GM12878 (cell line): ENCODE results near the gene ACSF3. TPM values are rescaled to one million over a fixed set of nuclear protein-coding genes. Genes with fewer than 3 reads are reported as not detected.

Source experiments
- ATAC-seq: fragments of 200-7000 bp; cut with Tn5 transposase; 3 replicates; pipeline ENCODE4 v1.9.1; 2020; ENCODE audit warnings: mild to moderate bottlenecking, moderate library complexity
- BruUV-seq: library from RNA; stranded (reverse); fragments of 400-500 nt; replicated peaks from 2 replicates; lab custom pipeline; 2021; lab: Mats Ljungman, UMichigan
- CTCF ChIA-PET: fragments of 300-600 bp; sonication (Branson Sonifier 250); formaldehyde crosslinking; extraction: SDS; loops from one replicate; lab custom pipeline; 2021; ENCODE audit warnings: inconsistent platforms; lab: Yijun Ruan, JAX
- POLR2A ChIA-PET: fragments of 350-600 bp; formaldehyde crosslinking; extraction: SDS; loops from one replicate; lab custom pipeline; 2021; ENCODE audit warnings: inconsistent platforms; lab: Charles Lee
- RAD21 ChIA-PET: fragments of 300-600 bp; sonication (Branson Sonifier 250); formaldehyde crosslinking; loops from one replicate; lab custom pipeline; 2023; ENCODE audit warnings: antibody characterized with exemption; ENCODE audit not compliant: unreplicated experiment; lab: Charles Lee
- SMC1A ChIA-PET: fragments of 300-600 bp; sonication (Branson Sonifier 250); formaldehyde crosslinking; loops from one replicate; lab custom pipeline; 2023; ENCODE audit not compliant: unreplicated experiment, uncharacterized antibody; lab: Charles Lee
- DNase-seq: peaks from one replicate; pipeline ENCODE4 v3.0.0-alpha.2; 2011; ENCODE audit warnings: low read depth, low spot score
- FAIRE-seq: peaks from 3 replicates; lab custom pipeline; 2011; peaks lifted over from hg19 to GRCh38; lab: Jason Lieb, UNC
- H2AFZ ChIP-seq: 2 replicates; pipeline ENCODE4 v1.6.0; 2011; ENCODE audit warnings: low read depth, low read length, control low read depth; ENCODE audit not compliant: control insufficient read depth
- H3K27ac ChIP-seq: 2 replicates; pipeline ENCODE4 v1.5.1; 2011; ENCODE audit warnings: control low read depth; ENCODE audit not compliant: control insufficient read depth, insufficient read depth
- H3K27me3 ChIP-seq, 2 experiments: replicated peaks in 1 of 2; 2 replicates each; pipeline versions ENCODE4 v1.6.0 to v1.6.1; 2011; ENCODE audit warnings: low read length in 1 of 2; ENCODE audit not compliant: control insufficient read depth in 2 of 2, insufficient read depth in 2 of 2
- H3K36me3 ChIP-seq, 2 experiments: 2 replicates each; pipeline ENCODE4 v1.5.1; 2011; ENCODE audit warnings: low read length in 1 of 2; ENCODE audit not compliant: control insufficient read depth in 2 of 2, insufficient read depth in 2 of 2
- H3K4me1 ChIP-seq: 2 replicates; pipeline ENCODE4 v1.6.1; 2011; ENCODE audit warnings: mild to moderate bottlenecking, low read length, moderate library complexity, mixed read lengths; ENCODE audit not compliant: control insufficient read depth, insufficient read depth
- H3K4me2 ChIP-seq: 2 replicates; pipeline ENCODE4 v1.6.0; 2011; ENCODE audit warnings: control low read depth; ENCODE audit not compliant: control insufficient read depth, insufficient read depth
- H3K4me3 ChIP-seq: fragments of 200-600 bp; sonication (generic); 2 replicates; pipeline ENCODE4 v1.5.1; 2016
- H3K79me2 ChIP-seq: 2 replicates; pipeline ENCODE4 v1.6.0; 2011; ENCODE audit warnings: low read length; ENCODE audit not compliant: control insufficient read depth, insufficient read depth
- H3K9ac ChIP-seq: 2 replicates; pipeline ENCODE4 v1.8.0; 2011; ENCODE audit warnings: low read length, control low read depth, mixed read lengths; ENCODE audit not compliant: control insufficient read depth, insufficient read depth
- H3K9me3 ChIP-seq: replicated peaks from 3 replicates; pipeline ENCODE4 v1.5.1; 2011; ENCODE audit warnings: mild to moderate bottlenecking, low read length; ENCODE audit not compliant: control insufficient read depth, insufficient read depth
- H4K20me1 ChIP-seq: 2 replicates; pipeline ENCODE4 v1.6.0; 2011; ENCODE audit not compliant: control insufficient read depth, insufficient read depth
- BHLHE40 ChIP-seq, 2 experiments: fragments of 450-650 bp in 1 of 2; IDR thresholded peaks; 2 replicates each; pipeline ENCODE4 v1.6.1; 2011 to 2017; ENCODE audit warnings: low read depth in 2 of 2, borderline replicate concordance in 1 of 2, improper control_type of control experiment in 1 of 2, low read length in 1 of 2, mild to moderate bottlenecking in 1 of 2
- CHD2 ChIP-seq: IDR thresholded peaks from 2 replicates; pipeline ENCODE4 v1.6.1; 2011; ENCODE audit warnings: low read depth, low read length, improper control_type of control experiment, borderline replicate concordance
- EGR1 ChIP-seq, 2 experiments: IDR thresholded peaks; 1 replicate in 1 of 2; 2 replicates in 1 of 2; pipeline ENCODE4 v1.6.1; 2011 to 2012; ENCODE audit warnings: low read depth in 2 of 2, low read length in 2 of 2, borderline replicate concordance in 1 of 2, mild to moderate bottlenecking in 1 of 2, moderate library complexity in 1 of 2
- FOXK2 ChIP-seq: fragments of 450-650 bp; IDR thresholded peaks from 2 replicates; pipeline ENCODE4 v1.6.1; 2017; ENCODE audit warnings: mild to moderate bottlenecking, moderate library complexity
- IKZF1 ChIP-seq: fragments of 450-650 bp; conservative IDR thresholded peaks from 2 replicates; pipeline ENCODE4 v1.6.1; 2017; ENCODE audit warnings: antibody characterized with exemption, mild to moderate bottlenecking
- PAX5 ChIP-seq: IDR thresholded peaks from 2 replicates; pipeline ENCODE4 v1.6.1; 2011; ENCODE audit warnings: low read depth, low read length, borderline replicate concordance
- POLR2A ChIP-seq: IDR thresholded peaks from 2 replicates; pipeline ENCODE4 v1.6.1; 2011; ENCODE audit warnings: low read depth, mild to moderate bottlenecking, low read length
- RB1 ChIP-seq: fragments of 450-650 bp; formaldehyde crosslinking; IDR thresholded peaks from 2 replicates; pipeline ENCODE4 v1.6.1; 2017; ENCODE audit warnings: mild to moderate bottlenecking, borderline replicate concordance
- RUNX3 ChIP-seq: IDR thresholded peaks from 2 replicates; pipeline ENCODE4 v1.6.1; 2012; ENCODE audit warnings: low read length, inconsistent platforms
- TARDBP ChIP-seq: IDR thresholded peaks from 2 replicates; pipeline ENCODE4 v1.6.1; 2016; ENCODE audit warnings: borderline replicate concordance
- YY1 ChIP-seq: IDR thresholded peaks from 2 replicates; pipeline ENCODE4 v1.6.1; 2011; ENCODE audit warnings: low read depth, mild to moderate bottlenecking, low read length
- ZNF592 ChIP-seq: fragments of 450-650 bp; IDR thresholded peaks from 2 replicates; pipeline ENCODE4 v1.6.1; 2017; ENCODE audit warnings: mild to moderate bottlenecking, moderate library complexity
- WGBS: methylation state at CpG from one replicate; pipeline ENCODE4 v1.1.6; 2016; ENCODE audit warnings: low lambda C conversion rate; ENCODE audit not compliant: insufficient replicate concordance, insufficient coverage; ENCODE audit errors: missing lambda C conversion rate; 5-methylcytosine and 5-hydroxymethylcytosine counted together
- in situ Hi-C: fragments of 300-500 bp; cut with MboI; formaldehyde crosslinking; loops from 9 replicates; pipeline ENCODE4 v1.14.3; 2018; ENCODE audit warnings: mixed read lengths
- intact Hi-C: fragments of 100-400 bp; cut with micrococcal nuclease; formaldehyde crosslinking; loops from one replicate; pipeline ENCODE4 v1.14.2; 2022; ENCODE audit not compliant: unreplicated experiment
- polyA plus RNA-seq, 11 experiments: library from polyadenylated mRNA; depleted of rRNA in 4 of 11; unstranded in 6 of 11; stranded (reverse) in 5 of 11; fragments of >200 nt; fragmentation: Nextera tagmentation in 4 of 11; fragmentation: Illumina TruSeq in 1 of 11; extraction: Ambion mirVana in 4 of 11; extraction: Trizol in 1 of 11; gene quantifications; 1 replicate in 1 of 11; 2 replicates in 10 of 11; pipeline versions ENCODE4 v1.2.1 to v1.2.3, GENCODE V29; 2011 to 2016; ENCODE audit warnings: inconsistent platforms in 2 of 11, missing spikeins in 2 of 11, low read depth in 1 of 11
- total RNA-seq, 4 experiments: library from RNA; depleted of rRNA in 3 of 4; stranded (reverse); fragments of >200 nt in 3 of 4; fragmentation: Illumina TruSeq in 1 of 4; extraction: Trizol in 1 of 4; gene quantifications; 2 replicates each; pipeline versions ENCODE4 v1.2.1 to v1.2.3, GENCODE V29; 2013 to 2021

Gene ACSF3
- total and polyA plus RNA-seq, 10 of the 15 experiments (the other 5 are each of a cell fraction or from before 2014, with no cell fraction given) = 1.0 to 44.4 (median 25.8) TPM

GRCh38 chr16:89113152-89113547 lies 19.5 kb downstream of the ACSF3 start:
- 74% methylated on average over 12 of the region's 12 CpGs for WGBS
- Histone ChIP-seq H3K4me1 (peaks cover 32% of the 10 kb centered on the region), H3K4me2 (peak overlapping the region; percentile 98), H3K9me3 (no peaks in the 10 kb centered on the region), H3K36me3 (peaks cover 14 to 18% of the 10 kb centered on the region in 2 experiments; a peak in 3 of 4 replicates), H3K27ac (peak overlapping the region; percentile 76), H3K79me2 (no peaks in the 10 kb centered on the region; the same call in 1 of the 2 replicates), H4K20me1 (no peaks in the 10 kb centered on the region), H3K9ac (no peak overlapping the region), H2AFZ (no peak overlapping the region), H3K4me3 (no peak overlapping the region), H3K27me3 (no peaks in the 10 kb centered on the region)
- DNase-seq (no peak), FAIRE-seq (no peak), ATAC-seq (no peak)
- RAD21 ChIA-PET = interaction anchor here (1.2 to 1.7 kb wide), 2 partner anchors 15 to 16 kb away, joined by 5 to 7 read pairs; no protein-coding TSS in a partner anchor
- BruUV-seq = no TSS peak
- in situ Hi-C loops (no loop called here), intact Hi-C loops (no loop called here)
- CTCF ChIA-PET = interaction anchor here (0.5 to 0.9 kb wide), 2 partner anchors 8 to 15 kb away, joined by 3 to 4 read pairs; no protein-coding TSS in a partner anchor
- POLR2A ChIA-PET = interaction anchor here (1.2 to 1.5 kb wide), 2 partner anchors 8 to 16 kb away, joined by 4 read pairs; no protein-coding TSS in a partner anchor
- 0 out of 2 replicates have a peak, but pooled peaks have one; percentile 23 for TF ChIP-seq IKZF1
- no peak for TF ChIP-seq TARDBP
- SMC1A ChIA-PET = interaction anchor here (0.8 kb wide), 1 partner anchor 15 kb away, joined by 3 read pairs; no protein-coding TSS in a partner anchor

GRCh38 chr16:89113661-89114060 lies 20.0 kb downstream of the ACSF3 start:
- H3K4me1 ChIP-seq = peaks cover 32% of the 10 kb centered on the region
- H3K27ac ChIP-seq = peak overlapping the region; percentile 76
- POLR2A ChIA-PET = interaction anchor here (1.2 to 1.5 kb wide), 2 partner anchors 9 to 16 kb away, joined by 4 read pairs; no protein-coding TSS in a partner anchor
- ATAC-seq = peak; percentile 64
- peaks cover 14 to 18% of the 10 kb centered on the region in 2 experiments; a peak in 3 of 4 replicates for H3K36me3 ChIP-seq
- intact Hi-C loops (no loop called here), in situ Hi-C loops (no loop called here)
- SMC1A ChIA-PET = interaction anchor here (0.9 kb wide), 1 partner anchor 142 kb away, joined by 3 read pairs; no protein-coding TSS in a partner anchor
- no peak for DNase-seq
- no TSS peak for BruUV-seq
- no peaks in the 10 kb centered on the region; the same call in 1 of the 2 replicates for H3K79me2 ChIP-seq
- no peaks in the 10 kb centered on the region for H3K9me3 ChIP-seq
- RAD21 ChIA-PET = interaction anchor here (0.7 to 2.1 kb wide), 4 partner anchors 15 to 74 kb away, joined by 5 to 7 read pairs (median 5); partner anchors contain the start of gene ACSF3
- H2AFZ ChIP-seq = no peak overlapping the region
- H3K27me3 ChIP-seq = no peaks in the 10 kb centered on the region
- WGBS = 44% methylated on average over 22 of the region's 27 CpGs
- peak overlapping the region; percentile 98 for H3K4me2 ChIP-seq
- H4K20me1 ChIP-seq = no peaks in the 10 kb centered on the region
- no peak overlapping the region for H3K9ac ChIP-seq
- FAIRE-seq = no peak
- TF ChIP-seq PAX5 = peak; percentile 36; the same call in 1 of the 2 replicates
- TF ChIP-seq ZNF592 = 0 out of 2 replicates have a peak, but pooled peaks have one; percentile 36
- TF ChIP-seq FOXK2 = no peak
- TF ChIP-seq BHLHE40 (IDR thresholded peaks at IDR 0.05; ENCODE audit: borderline replicate concordance in 1 of 2, low read depth in 2 of 2, low read length in 1 of 2) = peak in 1 of 2 experiments; percentile 13; a peak in 1 of 4 replicates
- TF ChIP-seq POLR2A = peak; percentile 56
- TF ChIP-seq CHD2 = no peak
- TF ChIP-seq EGR1 (IDR thresholded peaks at IDR 0.05; ENCODE audit: borderline replicate concordance in 1 of 2, low read depth in 2 of 2, low read length in 2 of 2) = no peak
- 0 out of 2 replicates have a peak, but pooled peaks have one; percentile 29 for TF ChIP-seq YY1
- no peak for TF ChIP-seq RB1
- peak; percentile 28 for TF ChIP-seq RUNX3
- CTCF ChIA-PET = interaction anchor here (0.5 kb wide), 1 partner anchor 9 kb away, joined by 4 read pairs; no protein-coding TSS in a partner anchor
- H3K4me3 ChIP-seq = no peak overlapping the region
